ENCODE measurements around the gene ASMTL. TPM values are rescaled to one million over a fixed set of nuclear protein-coding genes. Genes with fewer than 3 reads are reported as not detected.

ASMTL gene
- total and polyA plus RNA-seq, 2 of the 13 experiments (the other 11 are each of a cell fraction or from before 2014, with no cell fraction given) = 5.6 to 16.3 TPM

- in situ Hi-C loops (cut with HindIII; ENCODE audit: extremely low pct_ligation_motif_present, low pct_unique_long_range_greater_than_20kb) (no loop called here), intact Hi-C loops (cut with micrococcal nuclease; ENCODE audit: unreplicated experiment) (no loop called here)
- H3K4me2 ChIP-seq (ENCODE audit: low read depth, low read length) = no peak overlapping the region
- no peaks in the 10 kb centered on the region for H3K79me2 ChIP-seq (ENCODE audit: insufficient read depth, low read length)
- ATAC-seq (no peak), FAIRE-seq (no peak), DNase-seq (ENCODE audit: low spot score) (no peak)
- H3K36me3 ChIP-seq (replicated peaks in 1 of 2; ENCODE audit: control insufficient read depth in 1 of 2, insufficient read depth in 2 of 2, low read length in 2 of 2) = no peaks in the 10 kb centered on the region
- no peak overlapping the region for H2AFZ ChIP-seq (ENCODE audit: low read length)
- 84% methylated on average over 5 of the region's 5 CpGs for WGBS (ENCODE audit: low lambda C conversion rate)
- H3K9me3 ChIP-seq (ENCODE audit: low read length) = no peaks in the 10 kb centered on the region
- POLR2A ChIA-PET = no interaction called here
- TF ChIP-seq ZNF281 (CRISPR knock-in tag; IDR thresholded peaks at IDR 0.05; ENCODE audit: borderline replicate concordance) (no peak), ZMYM3 (CRISPR knock-in tag; IDR thresholded peaks at IDR 0.05) (0 out of 2 replicates have a peak, but pooled peaks have one; percentile 40)
- H3K9ac ChIP-seq (ENCODE audit: insufficient read depth, low read depth, low read length) = no peak overlapping the region
- no peaks in the 10 kb centered on the region for H4K20me1 ChIP-seq (ENCODE audit: insufficient read depth, low read length)
- H3K27ac ChIP-seq (ENCODE audit: extremely low read length, insufficient read depth, low read length) = no peak overlapping the region
- no peaks in the 10 kb centered on the region for H3K27me3 ChIP-seq (ENCODE audit: control insufficient read depth in 1 of 2, insufficient read depth in 2 of 2, low read length in 2 of 2)
- CTCF ChIA-PET (ENCODE audit: low intra/inter-chr PET ratio, low total read pairs) = no interaction called here
- BruUV-seq (replicated peaks) = no TSS peak
- peaks cover 25% of the 10 kb centered on the region for H3K4me1 ChIP-seq (ENCODE audit: insufficient read depth, low read length)
- no peak overlapping the region for H3K4me3 ChIP-seq (replicated peaks in 1 of 3; ENCODE audit: insufficient read depth in 1 of 3, low read depth in 2 of 3, low read length in 3 of 3)
Measured at GRCh38 chrX:1486177-1486576, 33.5 kb upstream of the ASMTL start.

GRCh38 chrX:1485033-1485432 lies 32.3 kb upstream of the ASMTL start:
- H3K9me3 ChIP-seq (ENCODE audit: low read length) = no peaks in the 10 kb centered on the region
- ATAC-seq (no peak), DNase-seq (ENCODE audit: low spot score) (no peak), FAIRE-seq (no peak)
- H3K27ac ChIP-seq (ENCODE audit: extremely low read length, insufficient read depth, low read length) = no peak overlapping the region
- BruUV-seq (replicated peaks) = no TSS peak
- ChIA-PET CTCF (ENCODE audit: low intra/inter-chr PET ratio, low total read pairs) (no interaction called here), POLR2A (no interaction called here)
- H3K79me2 ChIP-seq (ENCODE audit: insufficient read depth, low read length) = no peaks in the 10 kb centered on the region
- no peak overlapping the region for H2AFZ ChIP-seq (ENCODE audit: low read length)
- no peaks in the 10 kb centered on the region for H3K36me3 ChIP-seq (replicated peaks in 1 of 2; ENCODE audit: control insufficient read depth in 1 of 2, insufficient read depth in 2 of 2, low read length in 2 of 2)
- no peaks in the 10 kb centered on the region for H3K27me3 ChIP-seq (ENCODE audit: control insufficient read depth in 1 of 2, insufficient read depth in 2 of 2, low read length in 2 of 2)
- H3K4me2 ChIP-seq (ENCODE audit: low read depth, low read length) = no peak overlapping the region
- no peak overlapping the region for H3K4me3 ChIP-seq (replicated peaks in 1 of 3; ENCODE audit: insufficient read depth in 1 of 3, low read depth in 2 of 3, low read length in 3 of 3)
- intact Hi-C loops (cut with micrococcal nuclease; ENCODE audit: unreplicated experiment) = no loop called here
- in situ Hi-C loops (cut with HindIII; ENCODE audit: extremely low pct_ligation_motif_present, low pct_unique_long_range_greater_than_20kb) = no loop called here
- H3K4me1 ChIP-seq (ENCODE audit: insufficient read depth, low read length) = peaks cover 30% of the 10 kb centered on the region
- H3K9ac ChIP-seq (ENCODE audit: insufficient read depth, low read depth, low read length) = no peak overlapping the region
- WGBS (ENCODE audit: low lambda C conversion rate) = 94% methylated on average over 9 of the region's 9 CpGs
- no peaks in the 10 kb centered on the region for H4K20me1 ChIP-seq (ENCODE audit: insufficient read depth, low read length)
- no peak for TF ChIP-seq CHD4 (IDR thresholded peaks at IDR 0.05; ENCODE audit: borderline replicate concordance, low read length)
- TF ChIP-seq MIER3 (CRISPR knock-in tag; IDR thresholded peaks at IDR 0.05; ENCODE audit: borderline replicate concordance) = no peak
- TF ChIP-seq ZNF382 (CRISPR knock-in tag; IDR thresholded peaks at IDR 0.05; ENCODE audit: borderline replicate concordance) = no peak
- TF ChIP-seq TOPORS (CRISPR knock-in tag; IDR thresholded peaks at IDR 0.05) = no peak
- no peak for TF ChIP-seq GMEB1 (CRISPR knock-in tag; IDR thresholded peaks at IDR 0.05; ENCODE audit: borderline replicate concordance)
- no peak for TF ChIP-seq MLXIP (CRISPR knock-in tag; IDR thresholded peaks at IDR 0.05; ENCODE audit: borderline replicate concordance)
- TF ChIP-seq MXD1 (CRISPR knock-in tag; IDR thresholded peaks at IDR 0.05) = no peak
